ENCODE results near the gene EEF1A2. TPM values are rescaled to one million over a fixed set of nuclear protein-coding genes. Genes with fewer than 3 reads are reported as not detected.

The EEF1A2 gene
- total RNA-seq, 1 experiment from 2014 or later = 26.0 TPM

DNA sequence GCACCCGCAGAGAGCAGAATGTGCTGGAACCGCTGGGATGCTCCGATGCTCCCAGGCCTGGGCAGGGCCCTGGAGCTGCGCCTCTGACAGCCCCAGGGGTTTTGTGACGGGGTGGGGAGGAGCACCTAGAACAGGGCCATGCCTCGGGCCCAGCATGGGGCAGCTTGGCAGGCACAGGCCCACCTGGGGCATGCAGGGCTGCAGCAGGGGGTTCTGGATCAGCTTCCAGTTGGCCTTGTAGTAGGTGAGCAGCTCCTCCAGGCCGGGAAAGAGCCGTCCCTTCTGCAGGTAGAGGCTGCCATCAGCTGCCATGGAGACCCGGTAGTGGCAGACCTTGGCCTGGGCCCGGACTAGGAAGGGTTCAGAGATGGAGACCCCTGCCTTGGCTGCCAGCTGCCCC lies 44.2 kb upstream of the EEF1A2 start (continued):
- TF ChIP-seq, protein P1, sequence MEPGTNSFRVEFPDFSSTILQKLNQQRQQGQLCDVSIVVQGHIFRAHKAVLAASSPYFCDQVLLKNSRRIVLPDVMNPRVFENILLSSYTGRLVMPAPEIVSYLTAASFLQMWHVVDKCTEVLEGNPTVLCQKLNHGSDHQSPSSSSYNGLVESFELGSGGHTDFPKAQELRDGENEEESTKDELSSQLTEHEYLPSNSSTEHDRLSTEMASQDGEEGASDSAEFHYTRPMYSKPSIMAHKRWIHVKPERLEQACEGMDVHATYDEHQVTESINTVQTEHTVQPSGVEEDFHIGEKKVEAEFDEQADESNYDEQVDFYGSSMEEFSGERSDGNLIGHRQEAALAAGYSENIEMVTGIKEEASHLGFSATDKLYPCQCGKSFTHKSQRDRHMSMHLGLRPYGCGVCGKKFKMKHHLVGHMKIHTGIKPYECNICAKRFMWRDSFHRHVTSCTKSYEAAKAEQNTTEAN (CRISPR knock-in tag; IDR thresholded peaks at IDR 0.05) = no peak
- TF ChIP-seq, protein P2, sequence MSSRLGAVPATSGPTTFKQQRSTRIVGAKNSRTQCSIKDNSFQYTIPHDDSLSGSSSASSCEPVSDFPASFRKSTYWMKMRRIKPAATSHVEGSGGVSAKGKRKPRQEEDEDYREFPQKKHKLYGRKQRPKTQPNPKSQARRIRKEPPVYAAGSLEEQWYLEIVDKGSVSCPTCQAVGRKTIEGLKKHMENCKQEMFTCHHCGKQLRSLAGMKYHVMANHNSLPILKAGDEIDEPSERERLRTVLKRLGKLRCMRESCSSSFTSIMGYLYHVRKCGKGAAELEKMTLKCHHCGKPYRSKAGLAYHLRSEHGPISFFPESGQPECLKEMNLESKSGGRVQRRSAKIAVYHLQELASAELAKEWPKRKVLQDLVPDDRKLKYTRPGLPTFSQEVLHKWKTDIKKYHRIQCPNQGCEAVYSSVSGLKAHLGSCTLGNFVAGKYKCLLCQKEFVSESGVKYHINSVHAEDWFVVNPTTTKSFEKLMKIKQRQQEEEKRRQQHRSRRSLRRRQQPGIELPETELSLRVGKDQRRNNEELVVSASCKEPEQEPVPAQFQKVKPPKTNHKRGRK (CRISPR knock-in tag; IDR thresholded peaks at IDR 0.05; ENCODE audit: borderline replicate concordance) = no peak
- no peak for TF ChIP-seq ATF1 (CRISPR knock-in tag; IDR thresholded peaks at IDR 0.05)
- no peak for TF ChIP-seq IRF2 (CRISPR knock-in tag; IDR thresholded peaks at IDR 0.05; ENCODE audit: borderline replicate concordance, low read depth)
- TF ChIP-seq, protein P3, sequence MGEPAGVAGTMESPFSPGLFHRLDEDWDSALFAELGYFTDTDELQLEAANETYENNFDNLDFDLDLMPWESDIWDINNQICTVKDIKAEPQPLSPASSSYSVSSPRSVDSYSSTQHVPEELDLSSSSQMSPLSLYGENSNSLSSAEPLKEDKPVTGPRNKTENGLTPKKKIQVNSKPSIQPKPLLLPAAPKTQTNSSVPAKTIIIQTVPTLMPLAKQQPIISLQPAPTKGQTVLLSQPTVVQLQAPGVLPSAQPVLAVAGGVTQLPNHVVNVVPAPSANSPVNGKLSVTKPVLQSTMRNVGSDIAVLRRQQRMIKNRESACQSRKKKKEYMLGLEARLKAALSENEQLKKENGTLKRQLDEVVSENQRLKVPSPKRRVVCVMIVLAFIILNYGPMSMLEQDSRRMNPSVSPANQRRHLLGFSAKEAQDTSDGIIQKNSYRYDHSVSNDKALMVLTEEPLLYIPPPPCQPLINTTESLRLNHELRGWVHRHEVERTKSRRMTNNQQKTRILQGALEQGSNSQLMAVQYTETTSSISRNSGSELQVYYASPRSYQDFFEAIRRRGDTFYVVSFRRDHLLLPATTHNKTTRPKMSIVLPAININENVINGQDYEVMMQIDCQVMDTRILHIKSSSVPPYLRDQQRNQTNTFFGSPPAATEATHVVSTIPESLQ (CRISPR knock-in tag; IDR thresholded peaks at IDR 0.05) = no peak
- no peak for TF ChIP-seq HMGA2 (CRISPR knock-in tag; IDR thresholded peaks at IDR 0.05)
- TF ChIP-seq SMAD4 (CRISPR knock-in tag; IDR thresholded peaks at IDR 0.05) = no peak
- TF ChIP-seq KAT7 (CRISPR knock-in tag; IDR thresholded peaks at IDR 0.05; ENCODE audit: borderline replicate concordance) = no peak
- no peak for TF ChIP-seq ETV6 (CRISPR knock-in tag; IDR thresholded peaks at IDR 0.05)
- no peak for TF ChIP-seq ZNF219 (CRISPR knock-in tag; IDR thresholded peaks at IDR 0.05; ENCODE audit: borderline replicate concordance)

DNA sequence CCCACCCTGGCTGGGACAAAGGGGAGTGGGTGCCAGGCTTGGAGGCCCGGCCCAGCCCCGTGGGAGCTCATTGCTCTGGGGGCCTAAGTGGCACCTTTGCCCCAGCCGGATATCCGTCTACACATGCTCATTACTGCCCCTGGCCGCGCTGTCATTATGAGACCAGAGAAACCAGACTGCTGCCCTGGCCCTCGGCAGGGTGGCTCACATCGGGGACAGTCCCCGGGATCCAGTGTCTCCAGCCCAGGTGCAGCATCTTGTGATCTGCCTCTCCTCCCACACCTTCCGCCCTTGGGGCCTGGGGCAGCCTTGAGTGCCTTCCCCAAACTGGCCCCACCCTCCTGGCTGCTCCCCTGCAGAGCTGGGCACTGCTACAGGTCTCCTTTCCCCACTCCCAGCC lies 43.8 kb upstream of the EEF1A2 start:
- ChIA-PET POLR2A (no interaction called here), CTCF (interaction anchor here (1.7 kb wide), 1 partner anchor 99 kb away, joined by 5 read pairs; no protein-coding TSS in a partner anchor)
- H3K36me3 Mint-ChIP-seq = no peaks in the 10 kb centered on the region

DNA sequence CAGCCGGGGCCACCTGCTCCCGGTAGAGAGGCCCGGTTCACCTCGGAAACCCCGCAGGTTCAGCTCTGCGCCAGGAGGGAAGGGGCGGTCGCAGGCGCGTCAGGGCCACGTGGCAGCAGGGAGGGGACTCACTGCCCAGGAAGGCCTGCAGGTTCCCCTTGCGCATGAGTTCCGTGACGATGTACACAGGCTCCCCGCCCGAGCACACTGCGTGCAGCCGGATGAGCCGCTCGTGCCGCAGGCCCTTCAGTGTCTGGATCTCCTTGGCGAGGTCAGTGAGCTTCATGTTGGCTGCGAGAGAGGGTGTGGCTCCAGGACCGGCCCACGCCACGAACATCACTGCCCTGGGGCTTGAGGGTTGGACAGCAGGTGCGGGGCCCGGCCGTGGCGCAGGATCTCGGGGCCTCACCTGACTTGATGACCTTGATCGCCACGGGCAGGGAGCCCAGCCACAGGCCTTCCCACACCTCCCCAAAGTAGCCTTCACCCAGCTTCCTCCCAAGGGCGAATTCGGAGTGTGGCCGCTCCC lies 43.2 kb upstream of the EEF1A2 start:
- TF ChIP-seq HMGA2 (CRISPR knock-in tag; IDR thresholded peaks at IDR 0.05) = no peak
- TF ChIP-seq SOX15 (CRISPR knock-in tag; IDR thresholded peaks at IDR 0.05) = no peak
- no peak for TF ChIP-seq FOXK1 (CRISPR knock-in tag; IDR thresholded peaks at IDR 0.05)
- TF ChIP-seq ZNF263 (CRISPR knock-in tag; IDR thresholded peaks at IDR 0.05; ENCODE audit: low read depth) = no peak
- TF ChIP-seq, protein P4, sequence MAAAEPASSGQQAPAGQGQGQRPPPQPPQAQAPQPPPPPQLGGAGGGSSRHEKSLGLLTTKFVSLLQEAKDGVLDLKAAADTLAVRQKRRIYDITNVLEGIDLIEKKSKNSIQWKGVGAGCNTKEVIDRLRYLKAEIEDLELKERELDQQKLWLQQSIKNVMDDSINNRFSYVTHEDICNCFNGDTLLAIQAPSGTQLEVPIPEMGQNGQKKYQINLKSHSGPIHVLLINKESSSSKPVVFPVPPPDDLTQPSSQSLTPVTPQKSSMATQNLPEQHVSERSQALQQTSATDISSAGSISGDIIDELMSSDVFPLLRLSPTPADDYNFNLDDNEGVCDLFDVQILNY (CRISPR knock-in tag; IDR thresholded peaks at IDR 0.05) = no peak
- no peak for TF ChIP-seq ZNF317 (CRISPR knock-in tag; IDR thresholded peaks at IDR 0.05; ENCODE audit: borderline replicate concordance, low read depth)
- TF ChIP-seq, protein P5, sequence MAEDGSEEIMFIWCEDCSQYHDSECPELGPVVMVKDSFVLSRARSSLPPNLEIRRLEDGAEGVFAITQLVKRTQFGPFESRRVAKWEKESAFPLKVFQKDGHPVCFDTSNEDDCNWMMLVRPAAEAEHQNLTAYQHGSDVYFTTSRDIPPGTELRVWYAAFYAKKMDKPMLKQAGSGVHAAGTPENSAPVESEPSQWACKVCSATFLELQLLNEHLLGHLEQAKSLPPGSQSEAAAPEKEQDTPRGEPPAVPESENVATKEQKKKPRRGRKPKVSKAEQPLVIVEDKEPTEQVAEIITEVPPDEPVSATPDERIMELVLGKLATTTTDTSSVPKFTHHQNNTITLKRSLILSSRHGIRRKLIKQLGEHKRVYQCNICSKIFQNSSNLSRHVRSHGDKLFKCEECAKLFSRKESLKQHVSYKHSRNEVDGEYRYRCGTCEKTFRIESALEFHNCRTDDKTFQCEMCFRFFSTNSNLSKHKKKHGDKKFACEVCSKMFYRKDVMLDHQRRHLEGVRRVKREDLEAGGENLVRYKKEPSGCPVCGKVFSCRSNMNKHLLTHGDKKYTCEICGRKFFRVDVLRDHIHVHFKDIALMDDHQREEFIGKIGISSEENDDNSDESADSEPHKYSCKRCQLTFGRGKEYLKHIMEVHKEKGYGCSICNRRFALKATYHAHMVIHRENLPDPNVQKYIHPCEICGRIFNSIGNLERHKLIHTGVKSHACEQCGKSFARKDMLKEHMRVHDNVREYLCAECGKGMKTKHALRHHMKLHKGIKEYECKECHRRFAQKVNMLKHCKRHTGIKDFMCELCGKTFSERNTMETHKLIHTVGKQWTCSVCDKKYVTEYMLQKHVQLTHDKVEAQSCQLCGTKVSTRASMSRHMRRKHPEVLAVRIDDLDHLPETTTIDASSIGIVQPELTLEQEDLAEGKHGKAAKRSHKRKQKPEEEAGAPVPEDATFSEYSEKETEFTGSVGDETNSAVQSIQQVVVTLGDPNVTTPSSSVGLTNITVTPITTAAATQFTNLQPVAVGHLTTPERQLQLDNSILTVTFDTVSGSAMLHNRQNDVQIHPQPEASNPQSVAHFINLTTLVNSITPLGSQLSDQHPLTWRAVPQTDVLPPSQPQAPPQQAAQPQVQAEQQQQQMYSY (CRISPR knock-in tag; IDR thresholded peaks at IDR 0.05) = no peak
- no peak for TF ChIP-seq SMAD3 (CRISPR knock-in tag; IDR thresholded peaks at IDR 0.05; ENCODE audit: borderline replicate concordance)
- TF ChIP-seq ZNF416 (CRISPR knock-in tag; IDR thresholded peaks at IDR 0.05) = no peak
- TF ChIP-seq CREB1 (CRISPR knock-in tag; IDR thresholded peaks at IDR 0.05) = no peak
- no peak for TF ChIP-seq SMAD4 (CRISPR knock-in tag; IDR thresholded peaks at IDR 0.05)
- no peak for ATAC-seq
- DNase-seq (ENCODE audit: low spot score) = no peak
- Mint-ChIP-seq H3K4me3 (no peak overlapping the region), H3K27me3 (ENCODE audit: low read depth) (no peaks in the 10 kb centered on the region), H3K36me3 (no peaks in the 10 kb centered on the region), H3K4me1 (0 out of 2 replicates have a peak, but pooled peaks cover 4% of the 10 kb centered on the region), H3K9me3 (no peaks in the 10 kb centered on the region), H3K27ac (no peak overlapping the region)
- CTCF ChIA-PET = interaction anchor here (1.7 kb wide), 1 partner anchor 100 kb away, joined by 5 read pairs; no protein-coding TSS in a partner anchor
- POLR2A ChIA-PET = interaction anchor here (0.6 kb wide), 1 partner anchor 241 kb away, joined by 3 read pairs; no protein-coding TSS in a partner anchor

More for the DNA sequence above, 43.8 kb upstream of the EEF1A2 start:
- ATAC-seq (no peak), DNase-seq (ENCODE audit: low spot score) (no peak)
- Mint-ChIP-seq H3K9me3 (no peaks in the 10 kb centered on the region), H3K27ac (no peak overlapping the region), H3K27me3 (ENCODE audit: low read depth) (no peaks in the 10 kb centered on the region), H3K4me1 (0 out of 2 replicates have a peak, but pooled peaks cover 4% of the 10 kb centered on the region), H3K4me3 (no peak overlapping the region)
- TF ChIP-seq ZNF317 (CRISPR knock-in tag; IDR thresholded peaks at IDR 0.05; ENCODE audit: borderline replicate concordance, low read depth) = no peak
- TF ChIP-seq OVOL2 (CRISPR knock-in tag; IDR thresholded peaks at IDR 0.05; ENCODE audit: borderline replicate concordance) = no peak
- no peak for TF ChIP-seq EMX1 (CRISPR knock-in tag; IDR thresholded peaks at IDR 0.05)
- TF ChIP-seq ZNF416 (CRISPR knock-in tag; IDR thresholded peaks at IDR 0.05) = no peak
- no peak for TF ChIP-seq ETV6 (CRISPR knock-in tag; IDR thresholded peaks at IDR 0.05)
- TF ChIP-seq ZNF138 (CRISPR knock-in tag; conservative IDR thresholded peaks at IDR 0.05) = no peak
- no peak for TF ChIP-seq CBFB (CRISPR knock-in tag; IDR thresholded peaks at IDR 0.05; ENCODE audit: low read depth)
- no peak for TF ChIP-seq NR1H2 (CRISPR knock-in tag; IDR thresholded peaks at IDR 0.05)

Data from WTC11 (cell line).